VCaP (cell line): ENCODE measurements around the gene DNER.
"Not testable (repeated sequence)": the region's sequence is repeated elsewhere in the genome, so short reads cannot be mapped to it uniquely, and the experiment has no call there.

Experiments used
- H3K27ac ChIP-seq: fragments of 450-650 bp; 2 replicates; pipeline ENCODE4 v1.5.1; 2017
- TF ChIP-seq, protein P1 (sequence below): fragments of 450-650 bp; conservative IDR thresholded peaks from 2 replicates; pipeline ENCODE4 v1.5.1; 2017; ENCODE audit warnings: mild to moderate bottlenecking, moderate library complexity

Gene DNER, protein sequence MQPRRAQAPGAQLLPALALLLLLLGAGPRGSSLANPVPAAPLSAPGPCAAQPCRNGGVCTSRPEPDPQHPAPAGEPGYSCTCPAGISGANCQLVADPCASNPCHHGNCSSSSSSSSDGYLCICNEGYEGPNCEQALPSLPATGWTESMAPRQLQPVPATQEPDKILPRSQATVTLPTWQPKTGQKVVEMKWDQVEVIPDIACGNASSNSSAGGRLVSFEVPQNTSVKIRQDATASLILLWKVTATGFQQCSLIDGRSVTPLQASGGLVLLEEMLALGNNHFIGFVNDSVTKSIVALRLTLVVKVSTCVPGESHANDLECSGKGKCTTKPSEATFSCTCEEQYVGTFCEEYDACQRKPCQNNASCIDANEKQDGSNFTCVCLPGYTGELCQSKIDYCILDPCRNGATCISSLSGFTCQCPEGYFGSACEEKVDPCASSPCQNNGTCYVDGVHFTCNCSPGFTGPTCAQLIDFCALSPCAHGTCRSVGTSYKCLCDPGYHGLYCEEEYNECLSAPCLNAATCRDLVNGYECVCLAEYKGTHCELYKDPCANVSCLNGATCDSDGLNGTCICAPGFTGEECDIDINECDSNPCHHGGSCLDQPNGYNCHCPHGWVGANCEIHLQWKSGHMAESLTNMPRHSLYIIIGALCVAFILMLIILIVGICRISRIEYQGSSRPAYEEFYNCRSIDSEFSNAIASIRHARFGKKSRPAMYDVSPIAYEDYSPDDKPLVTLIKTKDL

DNA sequence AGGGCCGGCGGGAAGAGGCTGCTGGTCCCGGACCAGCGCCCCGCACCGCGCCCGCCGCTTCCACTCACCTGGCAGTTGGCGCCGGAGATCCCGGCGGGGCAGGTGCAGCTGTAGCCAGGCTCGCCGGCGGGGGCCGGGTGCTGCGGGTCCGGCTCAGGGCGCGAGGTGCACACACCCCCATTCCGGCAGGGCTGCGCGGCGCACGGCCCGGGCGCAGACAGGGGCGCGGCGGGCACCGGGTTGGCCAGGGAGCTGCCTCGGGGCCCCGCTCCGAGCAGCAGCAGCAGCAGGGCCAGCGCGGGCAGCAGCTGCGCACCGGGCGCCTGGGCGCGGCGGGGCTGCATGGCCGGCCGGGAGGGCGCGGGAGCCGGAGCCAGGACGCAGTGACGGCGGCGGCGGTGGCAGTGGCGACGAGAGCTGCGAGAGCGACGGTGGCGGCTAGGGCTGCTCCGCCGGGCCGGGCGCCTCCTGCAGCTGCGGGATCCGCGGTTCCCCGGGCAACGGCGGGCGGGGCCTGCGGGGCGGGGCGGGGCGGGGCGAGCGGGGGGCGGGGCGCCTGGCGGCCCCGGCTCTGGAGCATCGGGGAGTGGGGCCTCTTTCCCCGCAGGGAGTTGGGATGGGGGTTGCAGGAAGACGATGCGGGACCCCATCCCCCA, at the start of gene DNER:
TSS of gene DNER (minus strand) at position 476 of the 656 bp plus-strand sequence. CDS start at position 344, 132 bp downstream.
- TF ChIP-seq, protein P1, sequence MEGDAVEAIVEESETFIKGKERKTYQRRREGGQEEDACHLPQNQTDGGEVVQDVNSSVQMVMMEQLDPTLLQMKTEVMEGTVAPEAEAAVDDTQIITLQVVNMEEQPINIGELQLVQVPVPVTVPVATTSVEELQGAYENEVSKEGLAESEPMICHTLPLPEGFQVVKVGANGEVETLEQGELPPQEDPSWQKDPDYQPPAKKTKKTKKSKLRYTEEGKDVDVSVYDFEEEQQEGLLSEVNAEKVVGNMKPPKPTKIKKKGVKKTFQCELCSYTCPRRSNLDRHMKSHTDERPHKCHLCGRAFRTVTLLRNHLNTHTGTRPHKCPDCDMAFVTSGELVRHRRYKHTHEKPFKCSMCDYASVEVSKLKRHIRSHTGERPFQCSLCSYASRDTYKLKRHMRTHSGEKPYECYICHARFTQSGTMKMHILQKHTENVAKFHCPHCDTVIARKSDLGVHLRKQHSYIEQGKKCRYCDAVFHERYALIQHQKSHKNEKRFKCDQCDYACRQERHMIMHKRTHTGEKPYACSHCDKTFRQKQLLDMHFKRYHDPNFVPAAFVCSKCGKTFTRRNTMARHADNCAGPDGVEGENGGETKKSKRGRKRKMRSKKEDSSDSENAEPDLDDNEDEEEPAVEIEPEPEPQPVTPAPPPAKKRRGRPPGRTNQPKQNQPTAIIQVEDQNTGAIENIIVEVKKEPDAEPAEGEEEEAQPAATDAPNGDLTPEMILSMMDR, result no peak
- peak within 1 kb of the TSS; percentile 9; the same call in 1 of the 2 replicates for H3K27ac ChIP-seq

DNA sequence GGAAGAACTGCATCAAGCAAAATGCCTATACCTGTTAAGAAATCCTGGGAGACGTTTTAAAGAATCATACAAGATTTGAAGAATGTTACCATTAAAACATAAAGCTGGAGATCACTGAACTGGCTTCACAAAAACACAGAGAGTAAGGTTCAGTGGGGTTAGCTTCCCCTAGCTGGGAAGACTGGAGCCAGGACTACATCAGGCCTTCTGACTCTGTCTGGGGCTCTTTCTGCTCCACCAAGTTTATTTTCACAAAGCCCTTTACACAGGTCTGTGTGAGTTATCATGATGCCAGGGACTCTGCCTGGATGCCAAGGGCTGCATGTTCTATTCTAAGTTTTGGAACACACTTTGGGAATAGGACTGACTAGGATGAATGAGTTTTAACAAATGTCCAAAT, 47.3 kb upstream of the DNER start:
- H3K27ac ChIP-seq, result no peak overlapping the region
- TF ChIP-seq, protein P1, result no peak

DNA sequence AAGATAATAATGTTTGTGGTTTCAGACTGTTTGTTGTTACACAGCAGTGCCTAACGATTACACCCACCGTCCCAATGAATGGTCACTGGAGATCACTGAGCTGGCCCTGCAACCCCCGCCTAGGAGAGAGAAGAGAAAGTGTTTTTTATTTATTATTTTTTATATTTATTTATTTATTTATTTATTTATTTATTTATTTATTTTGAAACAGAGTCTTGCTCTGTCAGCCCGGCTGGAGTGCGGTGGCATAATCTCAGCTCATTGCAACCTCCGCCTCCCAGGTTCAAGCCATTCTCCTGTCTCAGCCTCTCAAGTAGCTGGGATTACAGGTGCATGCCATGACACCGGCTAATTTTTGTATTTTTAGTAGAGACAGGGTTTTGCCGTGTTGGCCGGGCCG, 43.1 kb upstream of the DNER start:
- H3K27ac ChIP-seq, result not testable (repeated sequence)

DNA sequence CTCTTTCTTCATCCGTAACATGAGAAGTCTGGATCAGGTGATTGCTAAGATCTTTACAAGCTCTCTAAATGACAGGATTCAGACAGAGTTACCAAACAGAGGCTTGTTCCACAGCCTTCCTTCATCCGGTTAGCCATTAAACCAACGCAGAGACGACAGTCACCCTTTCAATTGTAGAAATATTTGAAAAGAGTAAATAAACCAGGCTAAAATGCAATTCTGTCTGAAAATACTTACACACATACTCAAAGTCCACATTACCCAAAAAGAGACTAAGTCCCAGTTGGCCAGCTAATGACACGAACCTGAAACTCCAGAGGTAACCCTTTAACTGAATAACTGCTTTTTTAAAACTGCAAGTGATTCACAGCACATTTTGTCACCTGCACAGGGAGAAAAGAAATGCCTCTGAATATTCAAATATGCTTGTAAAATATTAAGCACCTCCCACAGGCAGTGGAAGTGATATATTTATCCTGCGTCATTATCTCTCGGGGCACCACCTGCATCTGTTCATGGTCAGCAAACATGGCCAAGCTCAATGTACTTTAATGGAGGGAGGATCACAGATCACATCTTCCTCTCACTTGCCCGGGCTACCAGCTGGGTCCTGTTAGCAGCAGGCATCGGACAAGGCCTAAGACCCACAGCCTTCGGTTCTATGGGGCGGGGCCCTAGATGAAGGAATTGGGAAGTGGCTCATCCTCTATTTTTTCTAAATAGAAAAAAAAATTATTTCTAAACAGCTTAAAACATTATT, 38.8 kb upstream of the DNER start:
- no peak overlapping the region for H3K27ac ChIP-seq
- TF ChIP-seq, protein P1, result no peak

DNA sequence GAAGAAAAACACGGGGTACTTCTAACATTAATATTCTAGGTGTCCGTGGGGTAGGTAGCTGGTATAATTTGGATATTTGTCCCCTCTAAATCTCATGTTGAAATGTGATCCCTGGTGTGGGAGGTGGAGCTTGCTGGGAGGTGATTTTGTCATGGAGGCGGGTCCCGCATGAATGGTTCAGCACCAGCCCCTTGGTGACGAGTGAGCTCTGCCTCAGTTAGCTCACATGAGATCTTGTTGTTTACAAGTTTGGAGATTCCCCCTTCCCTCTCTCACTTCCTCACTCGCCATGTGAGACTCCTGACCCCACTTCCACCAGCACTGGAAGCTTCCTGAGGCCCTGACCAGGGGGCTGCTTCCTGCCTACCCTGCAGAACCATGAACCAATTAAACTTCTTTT, 35.4 kb upstream of the DNER start:
- TF ChIP-seq, protein P1, result no peak
- H3K27ac ChIP-seq, result no peak overlapping the region

DNA sequence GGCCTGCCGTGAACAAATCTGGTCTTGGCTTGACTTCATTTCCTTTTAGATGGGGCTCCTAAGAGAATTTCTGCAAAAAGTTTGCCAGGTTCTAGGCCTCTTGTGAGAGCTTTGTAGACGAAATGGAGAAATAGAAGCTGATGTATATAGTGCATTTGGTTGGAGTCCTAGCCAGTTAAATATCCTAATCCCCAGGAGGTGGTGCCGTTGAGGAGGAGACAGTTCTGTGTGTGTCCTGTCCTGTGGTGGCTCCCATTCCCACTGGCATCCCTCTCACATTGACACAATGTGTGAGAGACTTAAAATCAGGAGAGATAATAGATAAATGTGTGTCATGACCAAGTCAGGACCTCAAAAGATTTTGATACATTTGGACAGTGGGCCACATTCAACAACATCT, 34.6 kb upstream of the DNER start:
- TF ChIP-seq, protein P1, result no peak
- H3K27ac ChIP-seq, result no peak overlapping the region

DNA sequence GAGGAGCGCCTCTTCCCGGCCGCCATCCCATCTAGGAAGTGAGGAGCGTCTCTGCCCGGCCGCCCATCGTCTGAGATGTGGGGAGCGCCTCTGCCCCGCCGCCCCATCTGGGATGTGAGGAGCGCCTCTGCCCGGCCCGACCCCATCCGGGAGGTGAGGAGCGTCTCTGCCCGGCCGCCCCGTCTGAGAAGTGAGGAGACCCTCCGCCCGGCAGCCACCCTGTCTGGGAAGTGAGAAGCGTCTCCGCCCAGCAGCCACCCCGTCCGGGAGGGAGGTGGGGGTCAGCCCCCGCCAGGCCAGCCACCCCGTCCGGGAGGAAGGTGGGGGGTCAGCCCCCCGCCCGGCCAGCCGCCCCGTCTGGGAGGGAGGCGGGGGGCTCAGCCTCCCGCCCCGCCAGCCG, 28.3 kb upstream of the DNER start:
- not testable (repeated sequence) for H3K27ac ChIP-seq

DNA sequence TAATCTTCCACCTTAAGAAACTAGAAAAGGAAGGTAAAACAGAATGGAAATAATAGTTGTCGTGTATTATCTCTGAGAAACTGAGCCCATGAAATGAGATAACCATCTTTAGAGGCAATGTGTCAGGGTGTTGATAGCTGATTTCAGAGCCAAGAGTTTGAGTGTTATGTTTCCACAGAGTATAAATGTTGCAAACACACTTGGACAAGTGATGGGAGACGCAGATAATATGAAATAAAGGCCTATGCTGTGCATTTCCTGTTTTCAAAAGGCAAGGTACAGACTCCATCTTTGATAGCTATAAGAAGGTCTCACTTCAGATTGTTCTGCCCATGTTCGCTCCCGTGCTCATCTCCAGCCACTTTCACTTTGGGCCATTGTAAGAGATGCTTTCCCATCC, 25.9 kb upstream of the DNER start:
- TF ChIP-seq, protein P1, result no peak
- no peak overlapping the region for H3K27ac ChIP-seq
